PC-9 (cell line): ENCODE results near the gene ZNF440. TPM values are rescaled to one million over a fixed set of nuclear protein-coding genes. Genes with fewer than 3 reads are reported as not detected.

Experiments used
- BruUV-seq: library from RNA; stranded (reverse); fragments of 400-500 nt; replicated peaks from 2 replicates; lab custom pipeline; 2021; lab: Mats Ljungman, UMichigan
- CTCF ChIA-PET: fragments of 300-600 bp; sonication (Branson Sonifier 250); formaldehyde crosslinking; loops from one replicate; lab custom pipeline; 2022; ENCODE audit warnings: antibody characterized with exemption; lab: Charles Lee
- POLR2A ChIA-PET: fragments of 300-600 bp; sonication (Branson Sonifier 250); formaldehyde crosslinking; loops from one replicate; lab custom pipeline; 2022; ENCODE audit warnings: antibody characterized with exemption; ENCODE audit not compliant: unreplicated experiment; lab: Charles Lee
- DNase-seq, 2 experiments: peaks; one replicate each; pipeline versions ENCODE4 v3.0.0 to v3.0.0-alpha.2; 2015 to 2022; ENCODE audit warnings: mixed read lengths in 1 of 2
- H2AFZ ChIP-seq: fragments of 200-600 bp; sonication (generic); 2 replicates; pipeline ENCODE4 v1.8.1; 2017; ENCODE audit warnings: antibody characterized with exemption
- H3F3A ChIP-seq: fragments of 200-600 bp; sonication (generic); 2 replicates; pipeline ENCODE4 v1.8.1; 2017; ENCODE audit warnings: antibody characterized with exemption, mild to moderate bottlenecking, low read depth; ENCODE audit not compliant: insufficient read depth
- H3K27ac ChIP-seq: fragments of 200-600 bp; sonication (generic); 2 replicates; pipeline ENCODE4 v1.6.1; 2016; ENCODE audit warnings: mixed run types
- H3K27me3 ChIP-seq: fragments of 200-600 bp; sonication (generic); 2 replicates; pipeline ENCODE4 v1.6.1; 2016; ENCODE audit warnings: low read depth, mixed run types; ENCODE audit not compliant: insufficient read depth
- H3K36me3 ChIP-seq: fragments of 200-600 bp; sonication (generic); 2 replicates; pipeline ENCODE4 v1.6.1; 2016; ENCODE audit warnings: low read depth, mixed run types
- H3K4me1 ChIP-seq: fragments of 200-600 bp; sonication (generic); replicated peaks from 2 replicates; pipeline ENCODE4 v1.6.1; 2016; ENCODE audit warnings: mixed run types; ENCODE audit not compliant: insufficient read depth
- H3K4me2 ChIP-seq: fragments of 200-600 bp; sonication (generic); 2 replicates; pipeline ENCODE4 v1.6.1; 2017; ENCODE audit warnings: mixed run types
- H3K4me3 ChIP-seq: fragments of 200-600 bp; sonication (generic); 2 replicates; pipeline ENCODE4 v1.6.1; 2016; ENCODE audit warnings: mixed run types
- H3K79me2 ChIP-seq: fragments of 200-600 bp; sonication (generic); 2 replicates; pipeline ENCODE4 v1.6.1; 2017; ENCODE audit warnings: low read depth, mixed run types
- H3K9me2 ChIP-seq: fragments of 200-600 bp; sonication (generic); 2 replicates; pipeline ENCODE4 v1.8.1; 2017; ENCODE audit warnings: mild to moderate bottlenecking; ENCODE audit not compliant: insufficient read depth
- H3K9me3 ChIP-seq: fragments of 200-600 bp; sonication (generic); 2 replicates; pipeline ENCODE4 v1.8.1; 2016; ENCODE audit warnings: low read depth; ENCODE audit not compliant: insufficient read depth
- H4K20me1 ChIP-seq: fragments of 200-600 bp; sonication (generic); 2 replicates; pipeline ENCODE4 v1.8.1; 2017; ENCODE audit not compliant: insufficient read depth
- EZH2 ChIP-seq: fragments of 200-600 bp; sonication (generic); IDR thresholded peaks from 2 replicates; pipeline ENCODE4 v1.8.0; 2017; ENCODE audit warnings: antibody characterized with exemption, low read depth
- intact Hi-C: fragments of 100-400 bp; cut with micrococcal nuclease; formaldehyde crosslinking; loops from one replicate; pipeline ENCODE4 v1.10.0; 2022; ENCODE audit not compliant: unreplicated experiment
- total RNA-seq: library from RNA; stranded (reverse); gene quantifications from 2 replicates; pipeline ENCODE4 v1.2.3, GENCODE V29; 2021
- TF ChIP-seq, protein P1 (sequence below): fragments of 200-600 bp; sonication (generic); conservative IDR thresholded peaks from 2 replicates; pipeline ENCODE4 v1.6.1; 2017; ENCODE audit warnings: mixed run types, antibody characterized with exemption, mild to moderate bottlenecking, moderate library complexity

The ZNF440 gene
- total RNA-seq, 1 experiment from 2014 or later: 12.5 TPM

DNA sequence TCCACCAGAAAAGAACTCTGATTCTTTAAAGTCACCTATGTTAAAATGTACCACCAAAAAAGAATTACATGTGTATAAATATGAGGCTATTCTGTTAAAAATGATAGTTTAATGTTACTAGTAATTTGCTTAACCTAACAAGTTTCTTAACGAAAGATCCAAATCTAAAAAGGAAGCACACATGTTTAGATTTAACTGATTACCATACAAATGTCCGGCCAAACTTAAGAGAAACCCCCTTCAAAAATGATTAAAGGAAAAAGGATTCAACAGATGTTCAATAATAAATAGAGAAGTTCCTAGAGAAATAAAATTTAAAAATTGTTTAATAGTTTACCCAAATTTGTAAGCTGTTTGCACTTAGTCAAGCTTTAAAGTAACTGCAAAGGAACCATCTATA, 68.5 kb downstream of the ZNF440 start:
- ChIA-PET POLR2A (no interaction called here), CTCF (interaction anchor here (0.7 to 1.0 kb wide), 2 partner anchors 99 to 106 kb away, joined by 3 to 4 read pairs; no protein-coding TSS in a partner anchor)
- DNase-seq: no peak
- Histone ChIP-seq H3K79me2 (no peaks in the 10 kb centered on the region), H3K4me2 (no peak overlapping the region), H3K9me3 (peaks cover 8% of the 10 kb centered on the region; the same call in 1 of the 2 replicates), H3F3A (no peaks in the 10 kb centered on the region), H4K20me1 (no peaks in the 10 kb centered on the region), H3K4me3 (no peak overlapping the region), H3K27me3 (peaks cover 21% of the 10 kb centered on the region; the same call in 1 of the 2 replicates), H3K4me1 (no peaks in the 10 kb centered on the region), H3K9me2 (no peaks in the 10 kb centered on the region), H3K27ac (no peak overlapping the region), H2AFZ (no peak overlapping the region), H3K36me3 (no peaks in the 10 kb centered on the region)
- BruUV-seq: no TSS peak
- intact Hi-C loops: loop anchor here (5.0 kb wide), 1 partner anchor 85 kb away; the partner anchor contains the start of gene ZNF491
- TF ChIP-seq, protein P1, sequence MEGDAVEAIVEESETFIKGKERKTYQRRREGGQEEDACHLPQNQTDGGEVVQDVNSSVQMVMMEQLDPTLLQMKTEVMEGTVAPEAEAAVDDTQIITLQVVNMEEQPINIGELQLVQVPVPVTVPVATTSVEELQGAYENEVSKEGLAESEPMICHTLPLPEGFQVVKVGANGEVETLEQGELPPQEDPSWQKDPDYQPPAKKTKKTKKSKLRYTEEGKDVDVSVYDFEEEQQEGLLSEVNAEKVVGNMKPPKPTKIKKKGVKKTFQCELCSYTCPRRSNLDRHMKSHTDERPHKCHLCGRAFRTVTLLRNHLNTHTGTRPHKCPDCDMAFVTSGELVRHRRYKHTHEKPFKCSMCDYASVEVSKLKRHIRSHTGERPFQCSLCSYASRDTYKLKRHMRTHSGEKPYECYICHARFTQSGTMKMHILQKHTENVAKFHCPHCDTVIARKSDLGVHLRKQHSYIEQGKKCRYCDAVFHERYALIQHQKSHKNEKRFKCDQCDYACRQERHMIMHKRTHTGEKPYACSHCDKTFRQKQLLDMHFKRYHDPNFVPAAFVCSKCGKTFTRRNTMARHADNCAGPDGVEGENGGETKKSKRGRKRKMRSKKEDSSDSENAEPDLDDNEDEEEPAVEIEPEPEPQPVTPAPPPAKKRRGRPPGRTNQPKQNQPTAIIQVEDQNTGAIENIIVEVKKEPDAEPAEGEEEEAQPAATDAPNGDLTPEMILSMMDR: no peak
- TF ChIP-seq EZH2: no peak

Other genes with a start within 250 kb of the ZNF440 start
- 3.5 and 6.6 TPM in 2 replicates for gene ACP5, start 236.6 kb upstream of the ZNF440 start, total RNA-seq
- 11.4 and 12.6 TPM in 2 replicates for gene ZNF627, start 216.8 kb upstream of the ZNF440 start, total RNA-seq
- gene ZNF823, start 75.3 kb upstream of the ZNF440 start, total RNA-seq: 6.7 and 7.4 TPM in 2 replicates
- 1.6 and 1.7 TPM in 2 replicates for gene ZNF441, start 47.3 kb upstream of the ZNF440 start, total RNA-seq
- not detected in 2 replicates for gene ZNF491, start 15.8 kb upstream of the ZNF440 start, total RNA-seq
- gene ZNF439, start 34.5 kb downstream of the ZNF440 start, total RNA-seq: 0.83 and 1.2 TPM in 2 replicates
- 3.3 and 4.4 TPM in 2 replicates for gene ZNF69, start 73.5 kb downstream of the ZNF440 start, total RNA-seq
- 7.6 and 7.8 TPM in 2 replicates for gene ZNF700, start 110.8 kb downstream of the ZNF440 start, total RNA-seq
- 0.55 and 0.83 TPM in 2 replicates for gene ZNF763, start 150.8 kb downstream of the ZNF440 start, total RNA-seq
- gene ZNF433, start 221.4 kb downstream of the ZNF440 start, total RNA-seq: 2.6 and 3.1 TPM in 2 replicates
- 0.33 and 0.46 TPM in 2 replicates for gene ZNF878, start 238.7 kb downstream of the ZNF440 start, total RNA-seq